ENCODE data around the gene PDE2A.

Gene PDE2A

DNA sequence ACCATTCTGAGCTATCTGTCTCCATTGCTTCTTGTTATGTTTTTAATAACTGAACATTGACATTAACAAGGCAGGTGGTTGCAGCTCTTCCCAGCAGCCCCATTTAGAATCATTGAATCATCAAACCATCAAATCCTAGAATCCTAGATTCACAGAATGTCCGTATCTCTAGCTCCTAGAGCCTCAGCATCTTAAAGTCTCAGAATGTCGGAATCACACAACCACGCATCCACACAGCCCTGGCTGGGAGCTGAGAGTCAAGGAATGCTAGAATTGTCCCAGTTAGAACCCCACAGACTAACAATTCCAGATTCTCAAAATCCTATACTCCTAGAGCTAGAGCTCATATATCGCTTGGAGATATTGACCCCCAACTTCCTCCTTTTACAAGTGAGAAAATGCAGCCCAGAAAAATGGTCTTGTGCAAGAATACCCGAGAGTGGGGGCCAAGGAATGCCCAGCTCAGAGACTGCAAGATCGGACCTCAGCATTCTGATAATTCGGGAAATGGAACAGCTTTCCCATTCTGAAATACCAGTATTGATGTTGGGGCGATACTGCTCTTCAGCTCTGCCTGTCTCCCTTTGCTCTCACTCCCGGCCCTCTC is 38.8 kb downstream of the PDE2A start:
- DNase-seq (ENCODE audit: low spot score): no peak

DNA sequence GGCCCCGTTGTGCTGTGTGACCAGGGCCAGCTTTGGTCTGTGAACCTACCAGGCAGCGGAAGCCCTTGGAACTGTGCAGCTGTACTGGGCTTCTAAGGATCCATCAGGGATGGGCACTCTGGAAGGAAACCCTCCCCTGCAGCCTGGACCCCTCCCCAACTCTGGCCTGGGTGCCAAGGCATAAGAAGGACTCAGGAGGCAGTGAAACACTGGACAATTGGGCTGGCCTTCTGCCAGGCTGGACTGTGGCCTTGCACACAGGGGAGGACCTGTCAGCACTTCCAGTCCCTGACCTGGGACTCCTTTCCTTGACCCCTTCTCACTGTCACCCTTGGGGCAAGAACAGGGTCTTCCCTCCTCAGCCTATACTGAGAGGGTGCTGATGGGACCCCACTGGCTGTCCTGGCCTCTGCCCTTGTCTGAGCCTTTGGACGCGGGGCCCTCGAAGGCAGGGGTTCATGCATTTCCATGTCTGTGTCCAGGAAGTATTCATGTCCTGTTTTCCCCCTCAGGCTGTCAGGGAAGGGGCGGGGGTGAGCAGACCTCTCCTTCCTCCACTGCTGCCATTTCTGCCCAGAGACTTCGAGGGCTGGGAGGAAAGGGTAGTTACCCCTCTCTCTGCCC is 39.6 kb downstream of the PDE2A start:
- no peak for DNase-seq (ENCODE audit: low spot score)

DNA sequence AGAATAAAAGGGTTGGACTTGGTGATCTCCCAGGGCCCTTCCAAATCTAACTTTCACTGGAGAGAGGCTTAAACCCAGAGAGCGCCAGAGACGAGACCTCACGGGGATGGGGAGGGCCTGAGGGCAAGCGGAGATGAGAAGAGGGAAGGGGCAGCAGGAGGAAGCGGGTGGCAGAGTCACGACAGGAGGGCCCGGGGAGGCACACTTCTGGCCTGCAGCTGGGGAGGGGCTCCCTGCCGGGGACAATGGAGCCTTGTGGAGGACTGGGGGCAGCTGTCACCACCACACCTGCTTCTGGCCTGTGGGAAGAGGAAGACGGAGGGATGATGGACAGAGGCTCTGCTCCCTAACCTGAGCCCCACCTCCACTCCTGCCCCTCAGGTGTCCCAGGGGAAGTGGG is 40.2 kb downstream of the PDE2A start:
- no peak for DNase-seq (ENCODE audit: low spot score)

DNA sequence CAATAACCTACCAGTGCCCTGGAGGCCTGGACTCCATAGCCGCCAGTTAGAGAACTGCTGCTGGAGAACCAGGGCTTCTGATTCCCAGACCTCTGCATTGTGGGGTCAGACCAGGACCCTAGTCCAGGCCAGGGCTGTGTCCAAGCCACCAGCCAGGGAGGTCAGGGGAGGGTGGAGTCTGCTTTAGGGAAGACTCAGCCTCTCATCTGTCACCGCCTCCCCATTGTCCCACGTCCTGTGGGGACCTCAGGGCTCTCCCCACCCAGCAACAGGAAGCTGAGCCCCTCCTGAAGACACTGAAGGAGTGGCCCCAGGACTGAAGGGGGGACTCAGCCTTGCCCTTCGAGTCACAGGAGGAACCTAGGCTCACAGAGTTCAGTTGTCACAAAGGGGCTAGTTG is 41.2 kb downstream of the PDE2A start:
- no peak for DNase-seq (ENCODE audit: low spot score)

GRCh38 chr11:72631806-72632731 is 42.2 kb downstream of the PDE2A start:
- DNase-seq (ENCODE audit: low spot score): no peak

- DNase-seq (ENCODE audit: low spot score): peak; percentile 28
These were observed 43.9 kb downstream of the PDE2A start for GRCh38 chr11:72630104-72630852.

- no peak for DNase-seq (ENCODE audit: low spot score)
These were observed 45.0 kb downstream of the PDE2A start for GRCh38 chr11:72629266-72629665.

DNA sequence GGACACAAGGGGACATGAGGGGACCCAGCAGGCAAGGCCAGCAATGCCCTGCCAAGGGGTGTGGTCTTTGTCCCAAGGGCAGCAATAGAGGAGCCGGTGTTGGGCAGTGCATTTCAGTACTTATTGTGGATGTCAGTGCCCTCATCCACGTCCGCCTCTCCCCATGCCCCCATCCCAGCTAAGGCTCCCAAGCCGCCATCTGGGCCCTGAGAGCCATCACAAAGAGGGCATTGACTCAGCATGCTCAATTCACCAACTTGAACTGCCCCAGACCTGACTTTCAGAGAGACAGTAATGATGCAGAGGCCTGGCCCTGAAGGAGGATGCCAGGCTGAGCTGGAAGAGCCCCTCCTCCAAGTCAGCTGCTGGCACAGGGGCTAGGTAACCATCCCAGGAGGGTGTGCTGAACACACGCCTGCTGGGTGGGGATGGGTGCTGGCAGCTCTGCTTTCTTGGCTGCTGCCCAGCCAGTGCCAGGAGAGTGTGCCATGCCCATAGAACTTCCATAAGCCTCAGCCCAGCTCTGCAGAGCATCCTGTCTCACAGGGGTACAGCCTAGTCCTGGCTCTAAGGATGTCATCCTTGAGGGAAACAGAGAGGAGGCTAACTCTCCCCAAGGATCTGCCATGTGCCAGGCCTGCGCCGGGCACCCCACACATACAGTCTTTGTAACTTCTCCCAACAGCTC is 46.5 kb downstream of the PDE2A start:
- no peak for DNase-seq (ENCODE audit: low spot score)

DNA sequence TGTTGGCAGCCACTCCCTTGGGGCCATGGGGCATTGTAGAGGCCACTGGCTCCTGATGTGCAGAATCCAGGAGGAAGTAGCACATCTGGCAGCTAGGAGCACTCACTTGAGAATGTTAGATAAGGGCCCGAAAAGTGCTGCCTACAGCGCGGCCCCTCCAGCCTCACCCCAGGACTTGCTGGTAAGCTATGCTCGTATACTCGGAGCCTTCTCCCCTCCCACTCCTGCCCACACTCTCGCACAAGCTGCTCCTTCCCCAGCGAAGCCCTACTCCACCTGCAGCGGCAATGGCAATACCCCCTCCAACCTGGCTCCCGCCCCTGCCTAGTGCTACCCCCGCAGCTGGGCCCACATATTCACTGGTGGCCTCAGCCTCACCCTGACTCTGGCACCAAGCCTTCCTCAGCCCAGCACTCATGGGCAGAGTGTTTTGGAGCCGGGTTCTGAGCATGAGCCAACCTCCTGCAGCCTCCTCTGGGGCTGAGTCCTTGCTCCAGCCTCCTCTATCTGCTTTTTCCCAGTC is 47.7 kb downstream of the PDE2A start:
- DNase-seq (ENCODE audit: low spot score): no peak

DNA sequence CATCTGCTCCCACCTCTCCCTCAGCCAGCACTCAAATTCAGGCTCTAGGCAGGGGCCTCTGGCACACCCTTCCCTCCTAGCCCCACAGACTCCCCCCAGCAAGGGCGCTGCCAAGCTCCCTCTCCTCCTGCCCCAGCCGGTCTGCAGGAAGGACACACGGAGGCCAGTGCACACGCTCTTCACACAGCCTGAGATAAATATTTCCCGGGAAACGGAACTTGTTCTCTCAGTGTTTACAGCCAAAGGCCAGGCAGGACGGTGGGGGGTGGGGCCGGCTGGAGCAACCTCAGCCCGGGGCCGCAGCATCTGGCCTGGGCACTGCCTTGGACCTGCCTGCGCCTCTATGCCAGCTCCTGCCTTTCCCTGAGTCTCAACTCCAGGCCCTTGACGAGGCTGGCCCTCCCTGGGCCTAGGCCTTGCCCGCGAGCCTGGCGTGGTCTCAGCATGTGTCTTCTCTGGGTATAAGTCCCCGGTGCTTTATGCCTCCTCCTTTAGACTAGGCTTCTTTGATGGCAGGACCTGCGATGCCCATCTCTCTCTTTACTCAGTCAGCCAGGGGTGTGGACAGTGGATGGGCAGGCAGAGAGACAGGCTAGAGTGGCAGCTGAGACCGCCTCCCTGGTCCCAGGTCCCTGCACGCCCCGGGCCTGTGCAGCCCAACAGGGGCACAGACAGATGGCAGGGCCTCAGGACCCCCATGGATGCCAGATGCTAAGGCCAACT is 48.4 kb downstream of the PDE2A start:
- DNase-seq (ENCODE audit: low spot score): peak; percentile 48

GRCh38 chr11:72624496-72625201 is 49.6 kb downstream of the PDE2A start:
- no peak for DNase-seq (ENCODE audit: low spot score)

- DNase-seq (ENCODE audit: low spot score): no peak
These were observed 51.2 kb downstream of the PDE2A start for GRCh38 chr11:72623052-72623451.

DNA sequence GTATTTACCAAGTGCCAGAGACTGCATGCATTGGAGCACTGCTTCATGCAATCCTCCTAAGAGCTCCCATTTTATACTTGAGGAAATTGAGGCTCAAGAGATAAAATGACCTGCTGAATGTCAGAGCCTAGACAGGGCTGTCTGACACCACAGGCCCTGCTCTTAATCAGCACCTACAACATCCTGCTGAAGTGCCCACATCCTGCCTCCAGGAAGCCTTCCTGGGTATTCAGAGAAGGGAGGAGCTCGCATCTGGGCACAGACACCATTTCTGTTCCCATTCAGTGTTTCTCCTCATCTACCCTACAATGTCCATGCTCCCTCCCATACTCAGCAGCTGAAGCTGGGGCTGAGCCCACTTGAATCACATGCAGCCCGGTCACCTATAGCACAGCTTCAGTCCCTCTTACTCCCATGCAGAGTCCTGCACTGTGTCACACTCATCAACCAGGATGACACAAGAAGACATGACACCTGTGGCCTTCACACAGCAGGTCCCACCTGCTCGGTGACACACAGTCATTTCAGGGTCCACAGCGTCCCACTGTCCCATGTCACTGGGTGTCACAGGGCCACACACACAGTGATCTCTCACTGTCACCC is 53.1 kb downstream of the PDE2A start:
- DNase-seq (ENCODE audit: low spot score): no peak

- no peak for DNase-seq (ENCODE audit: low spot score)
These were observed 55.4 kb downstream of the PDE2A start for GRCh38 chr11:72618803-72619202.

DNA sequence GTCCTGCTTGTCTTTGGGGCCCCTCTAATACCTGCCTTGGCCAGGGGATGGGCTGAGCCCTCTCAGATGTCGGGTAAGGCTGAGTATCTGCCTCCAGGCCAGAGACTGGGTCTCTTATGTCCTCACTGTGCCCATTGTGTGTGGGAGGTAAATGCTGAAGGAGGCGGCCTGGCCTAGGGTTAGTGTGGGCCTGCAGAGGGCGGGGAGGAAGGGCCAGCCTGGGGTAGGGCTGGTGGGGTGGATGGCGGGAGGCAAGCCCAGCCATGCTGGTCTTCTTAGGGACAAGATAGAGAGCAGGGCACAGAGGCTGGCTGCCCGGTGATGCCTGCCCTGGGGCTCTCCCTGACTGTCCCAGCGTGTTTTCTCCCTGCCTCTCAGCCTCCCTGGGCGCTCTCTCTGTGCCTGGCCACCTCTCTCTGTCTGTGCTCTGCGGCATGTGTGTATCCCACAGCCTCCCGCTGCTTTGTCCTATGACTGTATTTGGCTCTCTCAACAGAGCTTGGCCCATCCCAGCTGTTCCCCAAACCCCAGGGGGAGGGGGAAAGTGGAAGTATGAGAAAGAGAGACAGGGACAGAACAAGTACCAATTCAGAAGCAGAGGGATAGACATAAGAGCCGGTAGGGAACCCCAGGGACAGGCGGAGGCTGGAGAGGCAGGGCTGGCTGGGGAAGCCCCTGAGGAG is 57.0 kb downstream of the PDE2A start:
- DNase-seq (ENCODE audit: low spot score): no peak

GRCh38 chr11:72616655-72617054 is 57.6 kb downstream of the PDE2A start:
- DNase-seq (ENCODE audit: low spot score): no peak

DNA sequence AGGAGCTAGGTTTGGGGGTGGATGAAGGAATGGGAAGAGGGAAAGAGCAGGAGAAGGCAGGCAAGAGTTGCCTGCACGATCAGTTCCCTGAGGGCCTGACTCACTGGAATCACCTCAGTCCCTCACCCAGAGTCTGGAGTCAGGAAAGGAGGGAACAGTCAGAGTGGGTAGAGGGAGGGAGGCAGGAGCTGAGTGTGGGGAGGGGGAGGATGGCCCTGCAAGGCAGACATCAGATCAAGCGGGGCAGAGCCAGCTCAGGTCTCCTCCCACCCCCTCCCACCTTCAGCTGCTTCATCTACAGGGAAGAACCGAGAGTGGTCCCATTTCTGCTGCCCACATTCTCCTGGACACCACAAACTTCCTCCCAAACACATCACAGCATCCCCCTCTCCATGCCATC is 58.9 kb downstream of the PDE2A start:
- DNase-seq (ENCODE audit: low spot score): no peak

DNA sequence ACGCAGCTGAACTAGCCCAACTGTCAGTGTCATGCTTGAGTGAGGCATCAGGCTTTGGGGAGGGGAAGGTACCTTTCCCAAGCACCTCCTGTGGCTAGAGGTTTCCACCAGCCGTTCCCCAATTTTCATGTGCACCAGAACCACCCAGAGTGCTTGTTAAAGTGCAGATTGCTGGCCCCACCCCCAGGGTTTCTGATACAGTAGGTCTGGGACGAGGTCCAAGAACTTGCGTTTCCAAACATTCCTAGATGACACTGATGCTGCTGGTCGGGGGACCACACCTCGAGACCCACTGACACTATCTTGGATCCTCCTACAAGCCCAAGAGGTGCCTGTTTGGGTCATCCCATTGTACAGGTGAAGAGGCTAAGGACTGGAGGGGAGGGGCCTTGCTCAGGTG is 59.8 kb downstream of the PDE2A start:
- no peak for DNase-seq (ENCODE audit: low spot score)

GRCh38 chr11:72613977-72614376 is 60.2 kb downstream of the PDE2A start:
- DNase-seq (ENCODE audit: low spot score): no peak
